CD4-positive, CD25-positive, alpha-beta regulatory T cell (primary cell): ENCODE measurements around the gene PKN2. TPM values are rescaled to one million over a fixed set of nuclear protein-coding genes. Genes with fewer than 3 reads are reported as not detected.
A peak's percentile ranks its signal among the peaks of the same experiment; 100 is the strongest.

Experiments
- ATAC-seq, 2 donors: fragments of 150-1000 bp; cut with Tn5 transposase; one replicate each; pipeline ENCODE4 v1.10.0; 2021; ENCODE audit warnings: low read depth in 2 of 2, moderate number of reproducible peaks in 2 of 2, moderate library complexity in 1 of 2
- DNase-seq, 3 donors: peaks; one replicate each; pipeline versions ENCODE4 v3.0.0 to v3.0.0-alpha.2; 2012 to 2022; ENCODE audit warnings: mixed read lengths in 1 of 3
- H3K27ac ChIP-seq: one replicate; pipeline ENCODE4 v1.7.0; 2013; ENCODE audit warnings: mild to moderate bottlenecking, low read length; ENCODE audit not compliant: insufficient read depth, poor library complexity, severe bottlenecking
- H3K27me3 ChIP-seq: one replicate; pipeline ENCODE4 v1.7.0; 2013; ENCODE audit warnings: low read length; ENCODE audit not compliant: control insufficient read depth, insufficient read depth
- H3K36me3 ChIP-seq: one replicate; pipeline ENCODE4 v1.7.0; 2013; ENCODE audit warnings: mild to moderate bottlenecking, low read length, moderate library complexity; ENCODE audit not compliant: control insufficient read depth, insufficient read depth
- H3K4me1 ChIP-seq: 2 replicates; pipeline ENCODE4 v1.7.0; 2013; ENCODE audit warnings: mild to moderate bottlenecking, low read length; ENCODE audit not compliant: insufficient read depth, control insufficient read depth, poor library complexity, severe bottlenecking
- H3K4me3 ChIP-seq: one replicate; pipeline ENCODE4 v1.7.0; 2013; ENCODE audit warnings: low read depth, mild to moderate bottlenecking, low read length, moderate library complexity
- H3K9me3 ChIP-seq, 2 experiments: 1 replicate in 1 of 2; 2 replicates in 1 of 2; pipeline ENCODE4 v1.7.0; 2013; ENCODE audit warnings: low read length in 2 of 2, mild to moderate bottlenecking in 1 of 2, moderate library complexity in 1 of 2; ENCODE audit not compliant: control insufficient read depth in 2 of 2
- H3K27ac Mint-ChIP-seq, 3 donors: one replicate each; pipeline ENCODE4 v1.8.0; 2020 to 2022; ENCODE audit warnings: mild to moderate bottlenecking in 3 of 3, mixed read lengths in 3 of 3, moderate library complexity in 2 of 3
- H3K27me3 Mint-ChIP-seq: one replicate; pipeline ENCODE4 v1.8.0; 2022; ENCODE audit warnings: mild to moderate bottlenecking, mixed read lengths
- H3K36me3 Mint-ChIP-seq: one replicate; pipeline ENCODE4 v1.8.0; 2020; ENCODE audit warnings: mixed read lengths
- H3K4me1 Mint-ChIP-seq, 4 donors: one replicate each; pipeline ENCODE4 v1.8.0; 2020 to 2022; ENCODE audit warnings: mixed read lengths in 4 of 4, mild to moderate bottlenecking in 1 of 4
- H3K4me3 Mint-ChIP-seq, 4 donors: one replicate each; pipeline ENCODE4 v1.8.0; 2020 to 2022; ENCODE audit warnings: mild to moderate bottlenecking in 4 of 4, mixed read lengths in 4 of 4, moderate library complexity in 3 of 4
- H3K9me3 Mint-ChIP-seq, 7 donors: one replicate each; pipeline ENCODE4 v1.8.0; 2020 to 2022; ENCODE audit warnings: mixed read lengths in 7 of 7, mild to moderate bottlenecking in 3 of 7, moderate library complexity in 2 of 7
- polyA plus RNA-seq, 4 donors: library from polyadenylated mRNA; unstranded; fragments of 300-500 nt; fragmentation: Illumina TruSeq; gene quantifications; one replicate each; pipeline ENCODE4 v1.2.3, GENCODE V29; 2021
- total RNA-seq: library from RNA; stranded (reverse); gene quantifications from one replicate; pipeline ENCODE4 v1.2.3, GENCODE V29; 2022

PKN2 gene
- total and polyA plus RNA-seq, 5 donors from 2014 or later, result 6.7 to 41.9 (median 7.5) TPM

DNA sequence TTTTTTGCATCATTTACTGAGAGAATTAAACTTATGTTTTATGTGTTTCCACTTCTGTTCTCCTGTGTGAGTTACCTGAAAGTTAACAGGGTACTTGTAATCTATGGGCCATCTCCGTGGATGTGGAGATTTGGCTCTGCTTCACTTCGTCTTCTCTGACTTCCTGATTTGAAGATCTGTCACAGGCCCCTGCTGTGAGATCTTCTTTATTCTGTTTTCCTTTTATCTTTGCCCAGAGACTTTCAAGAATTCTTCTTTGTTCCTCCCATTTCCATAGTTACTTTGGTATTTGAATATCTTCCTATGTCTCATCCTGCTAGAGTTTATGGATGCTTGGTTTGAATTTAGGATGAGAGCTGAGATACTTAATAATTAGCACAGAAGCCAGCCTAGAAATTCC is 35.4 kb upstream of the PKN2 start:
- ATAC-seq (no peak), DNase-seq (no peak)
- Mint-ChIP-seq H3K4me1 (peaks cover 0 to 5% (median 0%) of the 10 kb centered on the region in 4 donors), H3K27ac (no peak overlapping the region), H3K36me3 (no peaks in the 10 kb centered on the region), H3K9me3 (peaks cover 0 to 2% (median 0%) of the 10 kb centered on the region in 7 donors), H3K27me3 (peaks cover 51% of the 10 kb centered on the region), H3K4me3 (no peak overlapping the region)
- Histone ChIP-seq H3K4me3 (no peak overlapping the region), H3K27me3 (peaks cover 7% of the 10 kb centered on the region), H3K4me1 (no peaks in the 10 kb centered on the region), H3K9me3 (no peaks in the 10 kb centered on the region), H3K27ac (no peak overlapping the region), H3K36me3 (no peaks in the 10 kb centered on the region)

DNA sequence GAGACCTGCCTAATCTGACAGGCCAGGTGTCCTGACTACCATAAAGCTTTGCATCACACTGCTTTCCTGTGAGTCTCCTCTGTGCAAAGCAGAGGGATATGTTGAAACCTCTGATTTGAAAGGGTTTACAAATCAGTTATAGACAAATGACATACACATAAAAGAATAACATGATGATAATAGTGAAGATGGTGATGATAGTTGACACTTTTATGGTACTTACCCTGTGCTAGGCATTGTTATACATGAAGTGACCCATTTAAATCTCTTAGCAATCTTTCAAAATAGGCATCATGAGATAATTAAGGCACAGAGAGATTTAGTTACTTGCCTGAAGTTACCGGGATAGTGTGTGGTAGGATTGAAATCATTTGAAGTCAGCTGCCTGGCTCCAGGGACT is 34.1 kb upstream of the PKN2 start:
- no peaks in the 10 kb centered on the region for H3K36me3 Mint-ChIP-seq
- peaks cover 0 to 5% (median 0%) of the 10 kb centered on the region in 4 donors for H3K4me1 Mint-ChIP-seq
- H3K4me1 ChIP-seq, result no peaks in the 10 kb centered on the region
- H3K27me3 ChIP-seq, result peaks cover 4% of the 10 kb centered on the region
- peaks cover 38% of the 10 kb centered on the region for H3K27me3 Mint-ChIP-seq
- H3K4me3 Mint-ChIP-seq, result no peak overlapping the region
- no peaks in the 10 kb centered on the region for H3K36me3 ChIP-seq
- H3K9me3 Mint-ChIP-seq, result peaks cover 0 to 2% (median 0%) of the 10 kb centered on the region in 7 donors
- no peaks in the 10 kb centered on the region for H3K9me3 ChIP-seq
- DNase-seq (no peak), ATAC-seq (no peak)
- no peak overlapping the region for H3K4me3 ChIP-seq
- no peak overlapping the region for H3K27ac ChIP-seq
- H3K27ac Mint-ChIP-seq, result no peak overlapping the region

DNA sequence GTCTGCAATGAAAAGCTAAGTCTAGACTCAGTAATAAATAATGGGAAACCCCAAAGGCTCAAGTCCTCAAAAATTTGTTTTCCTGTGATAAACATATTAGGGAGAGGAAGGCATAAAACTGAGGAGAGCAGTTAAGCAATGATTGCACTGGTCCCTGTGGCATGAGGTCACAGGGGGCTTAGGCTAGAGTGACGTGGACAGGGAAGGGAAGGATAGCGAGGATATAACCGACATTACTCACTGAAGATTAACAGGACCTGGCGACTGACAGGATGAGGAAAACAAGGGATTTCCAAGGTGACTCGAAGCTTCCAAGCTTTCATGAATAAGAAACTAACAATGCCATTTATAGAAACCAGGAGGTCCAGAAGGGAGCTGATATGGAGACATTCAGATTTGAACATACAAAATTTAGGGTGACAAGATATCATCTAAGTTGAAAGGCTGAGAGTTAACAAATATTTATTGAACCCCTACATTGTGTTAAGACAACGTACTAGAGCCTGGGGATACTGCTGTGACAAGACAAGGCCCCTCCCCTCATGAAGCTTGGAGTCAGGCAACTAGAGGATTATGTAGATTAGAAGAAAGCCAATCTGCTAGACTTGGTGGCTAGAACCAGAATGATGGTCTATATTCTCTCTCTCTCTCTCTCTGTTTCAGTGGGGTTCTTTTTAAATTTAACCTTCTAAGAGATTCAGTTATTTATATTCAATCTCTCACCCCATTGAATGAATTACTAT is 33.2 kb upstream of the PKN2 start:
- H3K4me1 Mint-ChIP-seq, result peaks cover 0 to 5% (median 0%) of the 10 kb centered on the region in 4 donors
- no peaks in the 10 kb centered on the region for H3K9me3 ChIP-seq
- no peak for DNase-seq
- no peaks in the 10 kb centered on the region for H3K36me3 ChIP-seq
- H3K36me3 Mint-ChIP-seq, result no peaks in the 10 kb centered on the region
- no peak overlapping the region for H3K4me3 ChIP-seq
- peaks cover 37% of the 10 kb centered on the region for H3K27me3 Mint-ChIP-seq
- peaks cover 0 to 2% (median 0%) of the 10 kb centered on the region in 7 donors for H3K9me3 Mint-ChIP-seq
- no peak for ATAC-seq
- H3K27ac Mint-ChIP-seq, result no peak overlapping the region
- peak overlapping the region in 1 of 4 donors; percentile 5 for H3K4me3 Mint-ChIP-seq
- no peaks in the 10 kb centered on the region for H3K4me1 ChIP-seq
- H3K27ac ChIP-seq, result no peak overlapping the region
- peaks cover 4% of the 10 kb centered on the region for H3K27me3 ChIP-seq

DNA sequence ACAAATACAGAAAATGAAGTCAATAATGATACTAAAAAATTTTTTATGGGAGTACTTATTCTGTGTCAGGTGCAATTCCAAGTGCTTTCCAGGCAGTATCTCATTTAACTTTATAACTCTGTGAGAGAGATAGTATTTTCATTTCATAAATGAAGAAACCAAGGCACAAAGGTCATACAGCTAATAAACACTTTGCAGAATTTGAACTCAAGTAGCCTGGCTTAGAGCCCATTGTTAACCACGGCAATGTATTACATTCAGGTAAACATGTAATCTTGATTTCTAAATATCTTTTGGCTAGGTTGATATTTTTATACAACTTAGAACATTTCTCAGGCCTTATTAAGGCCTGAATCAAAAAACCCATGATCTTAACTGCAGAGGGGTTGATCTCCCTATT is 28.9 kb upstream of the PKN2 start:
- H3K27ac Mint-ChIP-seq, result no peak overlapping the region
- no peaks in the 10 kb centered on the region for H3K4me1 Mint-ChIP-seq
- ATAC-seq, result no peak
- H3K27ac ChIP-seq, result no peak overlapping the region
- peaks cover 0 to 2% (median 0%) of the 10 kb centered on the region in 7 donors for H3K9me3 Mint-ChIP-seq
- no peaks in the 10 kb centered on the region for H3K36me3 Mint-ChIP-seq
- no peaks in the 10 kb centered on the region for H3K9me3 ChIP-seq
- peaks cover 24% of the 10 kb centered on the region for H3K27me3 Mint-ChIP-seq
- no peaks in the 10 kb centered on the region for H3K36me3 ChIP-seq
- H3K4me1 ChIP-seq, result no peaks in the 10 kb centered on the region
- H3K4me3 Mint-ChIP-seq, result no peak overlapping the region
- H3K27me3 ChIP-seq, result no peaks in the 10 kb centered on the region
- DNase-seq, result no peak
- no peak overlapping the region for H3K4me3 ChIP-seq

DNA sequence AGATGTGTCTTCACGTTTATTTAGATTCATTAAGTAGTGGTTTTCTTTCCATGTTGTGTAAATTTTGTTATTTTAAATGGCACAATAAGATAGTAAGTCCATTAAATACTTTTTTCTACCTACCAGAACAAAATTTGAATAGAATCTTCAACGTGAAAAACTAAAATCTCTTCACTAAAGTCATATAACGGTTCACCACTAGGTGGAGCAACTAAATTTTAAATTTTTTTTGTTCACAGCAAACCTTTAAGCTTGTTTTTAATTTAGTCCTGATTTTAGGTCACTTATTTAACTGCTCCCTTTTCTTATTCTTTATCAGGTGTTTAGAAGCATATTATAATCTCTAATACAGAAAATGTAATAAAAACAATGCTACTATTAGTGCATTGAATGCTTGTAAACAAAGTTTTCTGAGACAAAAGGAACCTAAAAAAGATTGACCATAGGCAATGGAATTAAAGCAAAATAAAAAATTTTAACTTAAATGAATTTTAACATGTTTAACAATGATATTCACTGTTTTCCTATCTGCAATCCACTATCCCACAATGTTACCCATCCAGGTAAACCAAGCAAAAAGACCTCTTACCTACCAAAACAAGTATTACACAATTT is 28.3 kb upstream of the PKN2 start:
- no peaks in the 10 kb centered on the region for H3K36me3 Mint-ChIP-seq
- Histone ChIP-seq H3K27ac (no peak overlapping the region), H3K9me3 (no peaks in the 10 kb centered on the region), H3K36me3 (no peaks in the 10 kb centered on the region), H3K27me3 (no peaks in the 10 kb centered on the region), H3K4me1 (peaks cover 6% of the 10 kb centered on the region), H3K4me3 (no peak overlapping the region)
- H3K4me1 Mint-ChIP-seq, result peaks cover under 1 to 4% (median 3%) of the 10 kb centered on the region in 4 donors
- H3K27me3 Mint-ChIP-seq, result peaks cover 18% of the 10 kb centered on the region
- DNase-seq, result peak in 2 of 3 donors; percentile 46 to 65
- no peak overlapping the region for H3K4me3 Mint-ChIP-seq
- ATAC-seq, result no peak
- H3K9me3 Mint-ChIP-seq, result peaks cover 0 to 2% (median 0%) of the 10 kb centered on the region in 7 donors
- H3K27ac Mint-ChIP-seq, result no peak overlapping the region

DNA sequence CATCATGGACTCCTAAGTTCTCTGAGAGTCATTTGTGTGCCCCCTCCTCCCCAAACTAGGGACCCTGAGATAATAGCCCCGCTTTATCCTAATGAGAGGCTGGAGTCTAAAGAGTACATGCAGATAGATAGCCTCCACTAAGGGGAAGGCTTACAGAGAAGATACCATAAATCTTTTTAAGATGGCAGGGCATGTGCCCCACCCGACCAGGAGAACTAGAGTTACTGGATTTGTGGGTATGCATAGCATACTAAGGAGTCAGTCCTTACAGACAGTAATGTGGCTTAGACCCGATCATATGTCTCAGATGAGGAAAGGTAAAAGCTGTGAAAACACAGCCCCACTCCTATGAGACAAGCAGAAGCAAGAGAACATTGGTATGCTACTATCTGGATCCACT is 25.7 kb upstream of the PKN2 start:
- no peaks in the 10 kb centered on the region for H3K36me3 Mint-ChIP-seq
- H3K27me3 Mint-ChIP-seq, result peaks cover 4% of the 10 kb centered on the region
- H3K4me3 Mint-ChIP-seq, result no peak overlapping the region
- H3K4me1 ChIP-seq, result peaks cover 16% of the 10 kb centered on the region
- no peak overlapping the region for H3K27ac Mint-ChIP-seq
- no peaks in the 10 kb centered on the region for H3K9me3 ChIP-seq
- H3K36me3 ChIP-seq, result no peaks in the 10 kb centered on the region
- ATAC-seq (no peak), DNase-seq (no peak)
- H3K9me3 Mint-ChIP-seq, result no peaks in the 10 kb centered on the region
- H3K27ac ChIP-seq, result no peak overlapping the region
- no peak overlapping the region for H3K4me3 ChIP-seq
- no peaks in the 10 kb centered on the region for H3K27me3 ChIP-seq
- H3K4me1 Mint-ChIP-seq, result peaks cover 10 to 19% (median 14%) of the 10 kb centered on the region in 4 donors

DNA sequence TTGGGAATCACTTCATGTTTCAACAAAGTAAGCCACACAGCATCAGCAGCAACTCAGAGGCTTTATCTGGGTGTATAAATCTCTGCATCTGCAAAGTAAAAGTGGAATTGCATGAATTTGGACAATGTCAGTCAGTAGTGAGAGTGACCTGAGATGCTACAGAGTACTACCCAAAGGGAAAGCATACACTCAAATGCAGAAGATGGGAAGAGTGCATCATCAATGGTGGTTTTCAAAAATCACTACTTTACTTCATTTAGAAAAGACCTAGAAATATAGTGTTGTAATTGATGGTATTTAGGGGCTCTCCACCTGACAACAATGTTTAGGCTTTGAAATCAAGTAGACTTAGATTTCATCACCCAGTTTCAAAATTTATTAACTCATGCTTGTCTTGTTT is 24.5 kb upstream of the PKN2 start:
- Mint-ChIP-seq H3K27me3 (peaks cover 4% of the 10 kb centered on the region), H3K9me3 (no peaks in the 10 kb centered on the region), H3K36me3 (no peaks in the 10 kb centered on the region), H3K4me3 (no peak overlapping the region), H3K4me1 (peaks cover 10 to 19% (median 14%) of the 10 kb centered on the region in 4 donors), H3K27ac (no peak overlapping the region)
- Histone ChIP-seq H3K9me3 (no peaks in the 10 kb centered on the region), H3K27ac (no peak overlapping the region), H3K4me1 (peaks cover 16% of the 10 kb centered on the region), H3K36me3 (no peaks in the 10 kb centered on the region), H3K4me3 (no peak overlapping the region), H3K27me3 (no peaks in the 10 kb centered on the region)
- DNase-seq, result no peak
- no peak for ATAC-seq
